Stimulated activated CD8-positive, alpha-beta memory T cell treated with anti-CD3 and anti-CD28 coated beads, Interleukin-7, amount 100 ng/mL, for 48 hours (primary cell): ENCODE results near the gene MAP2K3.

Source experiments
- DNase-seq, 2 donors: peaks; one replicate each; pipeline ENCODE4 v3.0.0-alpha.2; 2020; ENCODE audit warnings: low read depth in 1 of 2; ENCODE audit errors: extremely low read depth in 1 of 2

The MAP2K3 gene

DNA sequence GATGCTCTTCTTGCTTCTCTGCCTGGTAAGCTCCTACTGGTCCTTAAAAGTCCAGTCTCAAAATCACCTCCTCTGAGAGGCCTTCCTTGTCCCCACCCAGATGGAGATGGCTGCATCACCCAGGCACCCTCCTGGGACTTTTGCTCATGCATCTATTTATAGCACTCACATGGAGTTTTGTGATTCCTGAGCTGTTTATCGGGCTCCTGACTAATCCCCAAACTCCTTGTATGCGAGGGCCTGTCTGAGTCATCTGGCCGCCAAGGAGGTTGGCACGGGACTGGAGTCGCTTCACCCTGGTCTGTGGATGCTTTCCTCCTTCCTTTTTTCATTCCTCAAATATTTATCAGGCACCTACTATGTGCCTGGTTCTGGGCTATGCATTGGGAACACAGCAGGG, 2.3 kb upstream of the MAP2K3 start:
- DNase-seq, result no peak

- DNase-seq, result no peak
Measured at GRCh38 chr17:21282850-21283249, 1.7 kb upstream of the MAP2K3 start.

- DNase-seq, result no peak
Measured at GRCh38 chr17:21283482-21284318, 811 bp upstream of the MAP2K3 start.

DNA sequence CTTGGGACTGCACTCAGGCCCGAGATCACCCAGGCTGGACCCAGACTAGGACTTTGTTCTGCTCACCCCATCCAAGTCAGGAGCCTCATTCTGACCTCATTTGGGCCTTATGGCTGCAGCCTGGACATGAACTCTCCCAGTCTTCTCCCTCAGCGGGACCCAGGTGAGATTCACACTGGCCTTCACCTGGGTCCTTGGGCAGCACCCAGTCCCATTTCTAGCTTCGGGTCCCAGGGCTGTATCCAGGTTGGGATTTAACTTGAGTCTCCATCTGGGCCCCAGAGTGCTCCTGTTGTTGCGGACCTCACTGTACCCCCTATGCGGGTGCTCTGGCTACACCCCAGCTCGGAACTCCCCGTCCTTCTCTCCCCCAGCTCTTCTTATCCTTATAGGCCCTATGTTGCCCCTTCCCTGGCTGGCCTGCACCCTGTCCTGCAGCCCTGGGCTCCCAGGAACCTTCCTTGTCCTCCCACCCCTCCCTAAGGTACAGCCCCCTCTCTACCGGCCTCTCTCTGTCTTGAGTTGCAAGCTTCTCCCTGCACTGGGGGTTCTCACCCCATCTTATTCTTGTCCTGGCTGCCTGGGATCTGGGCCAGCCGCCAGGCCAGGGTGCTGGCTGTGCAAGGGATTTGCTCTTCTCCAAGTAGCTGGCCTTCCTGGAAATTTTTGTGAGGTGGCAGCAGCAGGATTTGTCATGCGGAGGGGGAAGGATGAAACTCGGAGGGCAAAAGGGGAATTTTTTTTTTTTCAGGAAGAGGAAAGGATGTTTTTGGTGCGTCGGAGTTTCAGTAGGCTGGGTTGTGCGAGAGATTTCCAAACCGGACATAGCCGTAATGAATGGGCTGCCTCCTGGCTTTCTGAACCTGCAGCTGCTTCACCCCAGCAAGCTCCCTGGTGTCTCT, 904 bp downstream of the MAP2K3 start:
- DNase-seq, result no peak

DNA sequence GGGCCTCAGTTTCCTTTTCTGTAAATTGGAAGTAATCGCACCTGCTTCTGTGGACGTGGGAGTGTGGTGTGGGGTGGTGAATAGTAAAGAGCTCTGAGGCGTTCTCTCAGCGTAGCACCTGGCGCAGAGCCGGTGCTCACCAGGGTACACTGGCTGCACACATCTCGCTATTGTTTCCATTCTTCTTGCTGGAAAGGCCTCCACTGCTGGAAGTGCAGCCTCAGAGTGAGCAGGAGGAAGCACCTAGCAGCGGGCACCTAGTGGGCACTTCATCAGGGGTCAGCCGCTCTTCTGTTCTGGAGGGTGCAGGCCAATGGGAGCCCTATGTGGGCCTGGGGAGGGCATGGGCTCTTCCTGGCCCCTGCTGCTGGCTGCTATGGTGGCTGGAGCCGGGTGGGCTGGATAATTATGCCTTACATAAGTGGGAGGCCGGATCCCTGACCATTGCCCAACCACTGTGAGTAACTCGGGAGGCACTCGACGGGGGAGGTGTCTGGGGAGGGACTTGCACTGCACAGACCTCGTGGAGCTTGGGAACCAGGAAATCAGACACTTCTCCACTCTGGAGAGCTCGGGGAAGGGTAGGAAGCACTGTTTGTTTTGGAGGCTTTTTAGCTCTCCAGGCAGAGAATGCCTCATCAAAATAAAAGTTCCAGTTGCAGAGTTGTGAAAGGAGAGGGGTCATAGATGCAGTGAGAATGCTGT, 1.7 kb downstream of the MAP2K3 start:
- DNase-seq, result no peak

DNA sequence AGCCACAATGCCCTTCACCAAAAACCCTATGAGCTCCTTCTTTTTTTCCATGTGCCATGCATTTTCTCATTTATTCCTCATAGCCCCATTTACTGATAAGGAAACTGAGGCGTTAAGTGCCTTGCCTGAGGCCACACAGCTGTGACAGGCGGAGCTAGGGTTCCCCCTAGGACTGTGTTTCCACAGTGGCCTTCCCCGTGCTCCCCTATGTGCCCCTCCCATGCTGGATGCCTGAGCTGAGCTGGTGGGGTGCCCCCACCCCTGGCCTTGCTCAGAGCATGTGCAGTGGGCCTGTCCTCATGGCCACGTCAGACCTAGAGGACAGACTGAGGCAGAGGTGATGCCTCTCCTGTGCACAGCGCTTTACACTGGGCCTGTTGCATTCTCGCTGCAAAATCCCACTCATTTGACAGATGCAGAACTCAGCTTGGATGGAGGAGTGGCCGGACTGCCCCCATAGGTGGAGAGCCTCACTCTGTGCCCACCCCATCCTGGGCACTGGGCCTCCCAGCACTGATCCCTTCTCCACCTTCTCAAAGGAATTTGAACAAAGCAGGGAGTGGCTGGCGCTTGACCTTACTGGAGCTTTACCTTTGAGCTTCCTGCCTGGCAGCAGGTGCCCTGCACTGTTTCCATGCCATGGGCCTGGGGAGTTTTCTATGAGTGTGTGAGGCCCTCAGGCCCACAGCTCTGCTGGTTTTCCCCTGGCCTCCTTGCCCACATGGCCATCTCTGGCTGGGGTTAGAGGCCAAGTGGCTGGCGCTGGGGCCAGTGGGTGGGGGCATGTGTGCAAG, 2.6 kb downstream of the MAP2K3 start:
- no peak for DNase-seq

DNA sequence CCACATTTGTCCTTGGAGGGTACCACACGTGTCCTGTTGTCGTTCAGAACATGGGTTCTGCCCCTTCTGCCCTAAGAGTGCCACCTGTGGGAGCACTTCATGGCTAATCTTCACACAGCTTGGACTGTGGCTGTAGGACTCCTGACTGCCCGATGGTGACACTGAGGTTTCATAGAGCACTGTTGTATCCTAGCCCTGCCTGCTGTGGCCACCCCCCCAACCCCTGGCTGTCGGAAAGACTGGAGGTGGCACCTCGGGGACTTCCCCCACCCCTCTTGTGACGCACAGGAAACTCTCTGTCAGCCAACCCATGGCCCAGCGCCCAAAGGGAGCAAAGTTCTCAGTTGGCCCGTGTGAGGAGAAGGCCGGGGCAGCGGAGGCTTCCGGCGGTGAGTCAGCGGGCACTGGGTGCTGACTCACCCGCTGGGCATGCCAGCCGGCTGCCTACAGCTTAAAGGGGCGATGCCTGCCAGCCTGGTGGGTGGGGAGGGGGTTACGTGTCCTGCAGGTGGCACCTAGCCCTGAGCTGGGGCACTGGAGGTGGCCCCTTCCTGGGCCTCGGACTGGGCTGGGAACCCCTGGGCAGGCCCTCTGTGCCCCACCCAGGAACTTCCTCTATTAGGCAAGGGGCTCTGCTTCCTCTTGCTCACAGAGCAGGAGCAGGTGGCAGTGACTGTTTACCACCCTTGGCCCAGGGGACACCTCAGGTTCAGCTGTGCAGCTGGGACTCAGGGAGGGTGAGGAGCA, 3.4 kb downstream of the MAP2K3 start:
- DNase-seq, result peak; percentile 93 to 96

GRCh38 chr17:21288571-21289017, 4.1 kb downstream of the MAP2K3 start:
- no peak for DNase-seq

DNA sequence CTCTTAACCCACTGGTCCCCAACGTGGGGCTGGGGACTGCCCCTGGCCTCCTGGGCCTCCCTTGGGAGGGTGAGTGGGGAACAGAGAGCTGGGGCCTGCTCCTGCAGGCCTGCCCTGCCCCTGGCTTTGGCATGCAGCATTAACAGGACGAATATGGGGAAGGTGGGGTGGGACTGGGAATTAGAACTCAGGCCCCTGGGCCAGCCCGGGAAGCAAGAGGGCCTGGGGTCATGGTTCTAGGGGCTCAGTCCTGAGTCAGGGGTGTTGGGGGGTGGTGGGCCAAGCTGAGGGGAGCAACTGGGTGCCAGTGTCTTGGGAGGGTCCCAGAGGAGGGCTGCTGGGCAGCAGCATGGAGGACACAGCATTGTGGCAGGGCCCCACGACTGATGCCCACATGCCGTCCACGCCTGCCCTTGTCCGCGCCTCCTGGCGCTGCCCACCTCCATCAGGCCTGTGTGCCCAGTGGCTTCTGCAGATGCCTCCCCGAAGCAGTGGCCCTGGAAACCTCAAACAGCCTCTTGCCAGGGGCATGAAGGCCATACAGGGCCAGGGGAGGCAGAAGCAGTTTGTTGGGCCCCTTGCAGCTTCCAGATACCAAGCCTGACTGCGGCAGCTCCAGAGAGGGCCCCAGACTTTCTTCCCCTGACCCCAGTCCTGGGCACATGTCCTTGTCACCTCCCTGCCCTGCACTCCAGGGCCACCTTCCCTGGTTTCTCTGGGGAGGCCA, 4.8 kb downstream of the MAP2K3 start:
- no peak for DNase-seq

- no peak for DNase-seq
Measured at GRCh38 chr17:21289902-21290571, 5.5 kb downstream of the MAP2K3 start.

GRCh38 chr17:21291357-21291756, 6.8 kb downstream of the MAP2K3 start:
- no peak for DNase-seq

GRCh38 chr17:21291862-21292261, 7.4 kb downstream of the MAP2K3 start:
- DNase-seq, result no peak

DNA sequence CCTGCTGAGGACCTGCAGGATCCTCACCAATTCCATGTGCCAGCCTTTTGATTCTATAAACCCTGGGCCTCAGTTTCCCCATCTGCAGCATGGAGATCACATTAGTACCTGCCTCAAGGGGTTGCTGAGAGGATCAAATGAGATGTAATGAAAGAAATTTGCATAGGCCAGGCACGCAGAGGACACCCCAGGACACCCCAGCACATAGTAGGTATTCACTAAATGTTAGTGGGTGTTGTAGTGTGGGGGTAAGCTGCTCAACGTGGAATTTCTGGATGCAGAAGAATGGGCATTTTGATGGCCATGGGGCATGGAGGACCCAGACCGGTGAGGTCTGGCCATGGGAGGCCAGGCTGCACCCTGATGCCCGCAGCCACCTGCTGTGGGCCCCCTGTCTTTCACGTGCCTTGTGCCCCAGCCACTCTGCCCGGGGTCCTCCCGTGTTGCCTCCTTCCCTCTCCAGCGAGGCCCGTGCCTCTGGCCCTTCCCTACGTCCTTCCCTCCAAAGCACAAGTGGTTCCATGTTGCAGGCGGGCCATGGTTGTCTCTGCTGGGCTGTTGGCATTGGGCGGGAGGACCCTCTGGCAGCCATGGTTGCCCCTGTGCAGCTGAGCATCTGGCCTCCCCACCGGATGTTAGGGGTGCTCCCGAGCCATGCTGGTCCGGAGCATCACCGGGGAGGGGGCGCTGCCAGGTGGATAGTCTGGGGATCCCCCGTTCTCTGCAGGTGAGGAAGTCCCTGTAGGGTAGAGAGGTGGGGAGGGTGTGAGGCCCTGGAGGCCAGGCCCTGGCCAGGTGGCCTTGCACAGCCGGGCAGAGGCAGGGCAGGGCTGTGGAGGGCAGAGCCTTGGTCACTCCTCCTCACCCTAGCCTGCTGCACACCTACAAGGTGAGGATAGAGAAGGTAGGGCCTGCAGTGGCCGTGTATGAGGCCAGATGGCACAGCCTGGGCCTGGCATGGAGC, 8.6 kb downstream of the MAP2K3 start:
- no peak for DNase-seq

- no peak for DNase-seq
Measured at GRCh38 chr17:21293831-21294210, 9.3 kb downstream of the MAP2K3 start.

GRCh38 chr17:21294321-21295035, 10.0 kb downstream of the MAP2K3 start:
- no peak for DNase-seq

DNA sequence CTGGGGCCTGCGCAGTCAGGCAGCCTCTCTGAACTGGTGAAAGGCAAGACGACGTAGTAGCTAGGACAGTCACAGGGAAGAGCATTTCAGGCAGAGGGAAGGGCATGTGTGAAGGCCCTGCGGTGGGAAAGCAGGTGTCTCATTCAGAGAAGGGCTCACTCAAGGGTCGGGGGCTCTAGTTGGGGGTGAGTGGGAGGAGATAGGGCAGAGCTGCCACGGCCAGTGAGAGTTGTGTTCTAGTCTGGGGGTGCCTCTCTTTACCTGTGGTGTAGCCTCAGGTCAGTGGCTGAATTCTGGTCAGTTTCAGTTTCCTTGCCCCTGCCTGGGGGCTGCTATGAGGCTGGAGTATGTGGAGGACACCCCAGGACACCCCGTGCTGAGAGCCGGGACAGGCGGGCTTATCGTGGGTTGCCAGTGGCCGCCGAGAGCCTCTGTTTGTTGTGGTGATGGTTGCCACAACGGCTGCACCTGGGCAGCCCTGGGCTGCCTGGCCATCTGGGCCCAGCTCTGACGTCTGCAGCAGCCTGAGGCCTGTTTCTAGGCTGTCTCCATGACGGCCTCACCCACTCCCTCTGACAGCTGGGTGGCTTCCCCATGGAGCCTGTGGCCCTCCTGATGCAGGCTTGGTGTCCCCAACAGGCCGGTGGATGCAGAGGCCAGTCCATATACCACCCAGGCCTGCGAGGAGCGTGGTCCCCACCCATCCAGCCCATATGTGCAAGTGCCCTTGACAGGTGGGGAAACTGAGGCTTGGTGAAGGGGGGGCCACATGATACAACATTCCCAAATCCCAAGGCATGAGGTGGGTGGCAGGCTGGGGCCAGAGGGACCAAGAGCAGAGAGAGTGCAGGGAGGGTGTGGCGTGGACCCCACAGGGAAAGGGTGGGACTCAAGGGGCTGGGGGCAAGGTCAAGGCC, 10.8 kb downstream of the MAP2K3 start:
- no peak for DNase-seq
